Fibroblast of lung (primary cell): ENCODE measurements around the gene VSIG10L.

ENCODE experiments used
- EZH2 ChIP-seq: IDR thresholded peaks from 2 replicates; pipeline ENCODE4 v1.5.1; 2012; ENCODE audit warnings: low read length, control low read depth, mild to moderate bottlenecking; ENCODE audit errors: missing control alignments
- TF ChIP-seq, protein P1 (sequence below), 2 donors: IDR thresholded peaks in 1 of 2; conservative IDR thresholded peaks in 1 of 2; 1 replicate in 1 of 2; 2 replicates in 1 of 2; pipeline ENCODE4 v1.5.1; 2011 to 2012; ENCODE audit warnings: low read length in 2 of 2, control low read depth in 1 of 2, inconsistent platforms in 1 of 2, low read depth in 1 of 2, mild to moderate bottlenecking in 1 of 2

DNA sequence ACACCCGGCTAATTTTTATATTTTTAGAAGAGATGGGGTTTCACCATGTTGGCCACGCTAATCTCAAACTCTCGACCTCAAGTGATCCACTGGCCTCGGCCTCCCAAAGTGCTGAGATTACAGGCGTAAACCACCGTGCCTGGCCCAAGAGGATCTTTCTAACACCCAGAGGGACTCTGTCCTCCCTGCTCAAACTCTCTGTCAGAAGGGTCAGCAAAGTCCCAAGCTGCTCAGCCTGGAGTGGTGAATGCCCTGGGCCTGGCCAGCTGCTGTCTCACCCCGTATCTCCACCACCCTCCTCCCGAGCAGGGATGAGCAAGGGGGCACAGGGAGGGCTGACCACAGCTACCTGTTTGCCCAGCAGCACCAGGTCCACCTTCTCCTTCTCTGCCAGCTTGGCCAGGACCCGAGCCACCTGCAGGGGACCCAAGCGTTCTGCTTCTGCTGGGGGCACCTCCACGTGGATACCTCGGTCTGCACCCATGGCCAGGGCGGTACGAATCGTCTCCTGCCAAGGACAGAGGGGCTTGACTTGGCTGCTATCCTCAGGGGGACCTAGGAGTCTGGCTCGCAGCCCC lies 10.9 kb upstream of the VSIG10L start:
- TF ChIP-seq, protein P1, sequence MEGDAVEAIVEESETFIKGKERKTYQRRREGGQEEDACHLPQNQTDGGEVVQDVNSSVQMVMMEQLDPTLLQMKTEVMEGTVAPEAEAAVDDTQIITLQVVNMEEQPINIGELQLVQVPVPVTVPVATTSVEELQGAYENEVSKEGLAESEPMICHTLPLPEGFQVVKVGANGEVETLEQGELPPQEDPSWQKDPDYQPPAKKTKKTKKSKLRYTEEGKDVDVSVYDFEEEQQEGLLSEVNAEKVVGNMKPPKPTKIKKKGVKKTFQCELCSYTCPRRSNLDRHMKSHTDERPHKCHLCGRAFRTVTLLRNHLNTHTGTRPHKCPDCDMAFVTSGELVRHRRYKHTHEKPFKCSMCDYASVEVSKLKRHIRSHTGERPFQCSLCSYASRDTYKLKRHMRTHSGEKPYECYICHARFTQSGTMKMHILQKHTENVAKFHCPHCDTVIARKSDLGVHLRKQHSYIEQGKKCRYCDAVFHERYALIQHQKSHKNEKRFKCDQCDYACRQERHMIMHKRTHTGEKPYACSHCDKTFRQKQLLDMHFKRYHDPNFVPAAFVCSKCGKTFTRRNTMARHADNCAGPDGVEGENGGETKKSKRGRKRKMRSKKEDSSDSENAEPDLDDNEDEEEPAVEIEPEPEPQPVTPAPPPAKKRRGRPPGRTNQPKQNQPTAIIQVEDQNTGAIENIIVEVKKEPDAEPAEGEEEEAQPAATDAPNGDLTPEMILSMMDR (conservative IDR thresholded peaks at IDR 0.05 in 1 of 2, IDR thresholded peaks at IDR 0.05 in 1 of 2; ENCODE audit: low read depth in 1 of 2, low read length in 2 of 2): no peak
- TF ChIP-seq EZH2: no peak
